ENCODE measurements around the gene ASIC2. TPM values are rescaled to one million over a fixed set of nuclear protein-coding genes. Genes with fewer than 3 reads are reported as not detected.
A peak's percentile ranks its signal among the peaks of the same experiment; 100 is the strongest.

ASIC2 gene
- total RNA-seq, 1 donor from 2014 or later: not detected

DNA sequence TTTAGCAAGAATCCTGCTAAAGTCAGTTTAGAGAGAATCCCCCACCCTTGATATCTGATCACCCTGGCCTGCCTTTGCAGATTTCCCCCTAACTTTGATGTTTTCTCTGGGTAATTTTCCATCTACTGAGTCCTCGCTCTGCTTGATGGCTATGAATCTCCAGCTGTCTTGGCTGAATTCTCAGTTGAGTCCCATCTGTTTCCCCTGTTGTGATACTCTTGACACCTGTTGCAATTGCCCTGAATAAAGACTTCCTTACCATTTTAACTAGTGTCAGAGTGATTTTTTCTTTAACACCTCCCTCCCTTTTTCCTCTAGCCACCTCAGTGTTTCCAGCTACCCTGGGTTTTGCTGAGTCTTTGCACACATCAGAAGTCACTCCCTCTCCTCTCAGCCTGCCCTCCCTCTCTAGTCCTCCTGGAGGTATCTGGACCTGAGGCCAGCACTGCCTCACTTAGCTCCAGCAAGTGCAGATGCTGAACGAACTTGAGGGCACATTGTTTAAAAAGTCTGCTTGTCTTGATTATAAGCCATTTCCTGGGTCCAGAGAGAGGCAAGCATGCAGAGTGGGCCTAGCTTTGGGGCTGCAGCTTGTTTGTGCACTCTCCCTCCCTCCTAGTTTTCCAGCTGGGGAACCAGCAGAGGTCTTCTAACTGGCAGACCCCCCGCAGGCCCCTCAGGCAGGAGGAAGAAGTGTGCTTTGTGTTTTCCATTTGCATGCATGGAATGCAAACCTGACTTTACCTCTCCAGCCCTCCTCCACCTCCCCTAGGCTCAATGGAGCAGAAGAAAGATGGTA, 268.2 kb downstream of the ASIC2 start:
- H3K27me3 ChIP-seq: no peaks in the 10 kb centered on the region
- intact Hi-C loops (cut with DNase I): loop anchor here (10.0 kb wide), 1 partner anchor 650 kb away; no protein-coding TSS in a partner anchor
- no peaks in the 10 kb centered on the region for H3K9me3 ChIP-seq
- H3K36me3 ChIP-seq: no peaks in the 10 kb centered on the region
- TF ChIP-seq, protein P1, sequence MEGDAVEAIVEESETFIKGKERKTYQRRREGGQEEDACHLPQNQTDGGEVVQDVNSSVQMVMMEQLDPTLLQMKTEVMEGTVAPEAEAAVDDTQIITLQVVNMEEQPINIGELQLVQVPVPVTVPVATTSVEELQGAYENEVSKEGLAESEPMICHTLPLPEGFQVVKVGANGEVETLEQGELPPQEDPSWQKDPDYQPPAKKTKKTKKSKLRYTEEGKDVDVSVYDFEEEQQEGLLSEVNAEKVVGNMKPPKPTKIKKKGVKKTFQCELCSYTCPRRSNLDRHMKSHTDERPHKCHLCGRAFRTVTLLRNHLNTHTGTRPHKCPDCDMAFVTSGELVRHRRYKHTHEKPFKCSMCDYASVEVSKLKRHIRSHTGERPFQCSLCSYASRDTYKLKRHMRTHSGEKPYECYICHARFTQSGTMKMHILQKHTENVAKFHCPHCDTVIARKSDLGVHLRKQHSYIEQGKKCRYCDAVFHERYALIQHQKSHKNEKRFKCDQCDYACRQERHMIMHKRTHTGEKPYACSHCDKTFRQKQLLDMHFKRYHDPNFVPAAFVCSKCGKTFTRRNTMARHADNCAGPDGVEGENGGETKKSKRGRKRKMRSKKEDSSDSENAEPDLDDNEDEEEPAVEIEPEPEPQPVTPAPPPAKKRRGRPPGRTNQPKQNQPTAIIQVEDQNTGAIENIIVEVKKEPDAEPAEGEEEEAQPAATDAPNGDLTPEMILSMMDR (IDR thresholded peaks at IDR 0.05): no peak
- no peak overlapping the region for H3K4me3 ChIP-seq
- DNase-seq (ENCODE audit: low spot score in 2 of 2): no peak
- H3K4me1 ChIP-seq: no peaks in the 10 kb centered on the region
- no peak overlapping the region for H3K27ac ChIP-seq

DNA sequence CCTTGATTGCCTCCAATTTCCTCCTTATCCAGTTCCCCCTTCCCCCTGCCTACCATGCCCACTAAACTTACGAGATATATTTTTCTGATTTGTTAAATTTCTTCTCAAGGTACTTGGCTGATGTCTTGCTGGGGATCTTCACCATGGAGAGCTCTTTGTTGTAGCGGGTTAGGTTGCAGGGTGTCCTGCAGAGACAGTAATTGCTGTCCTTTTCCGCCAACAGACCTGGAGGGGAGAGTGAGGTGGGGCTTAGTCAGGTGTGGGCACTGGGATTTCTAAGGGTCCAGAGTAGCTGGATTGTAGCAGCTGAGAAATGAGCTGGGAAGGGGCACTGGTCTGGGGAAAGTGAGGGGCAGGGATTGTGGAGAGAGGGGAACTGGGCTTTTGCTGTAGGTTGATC, 269.3 kb downstream of the ASIC2 start:
- H3K27ac ChIP-seq: no peak overlapping the region
- TF ChIP-seq, protein P1 (IDR thresholded peaks at IDR 0.05): no peak
- H3K4me1 ChIP-seq: no peaks in the 10 kb centered on the region
- DNase-seq (ENCODE audit: low spot score in 2 of 2): no peak
- H3K36me3 ChIP-seq: no peaks in the 10 kb centered on the region
- H3K27me3 ChIP-seq: no peaks in the 10 kb centered on the region
- no peaks in the 10 kb centered on the region for H3K9me3 ChIP-seq
- intact Hi-C loops (cut with DNase I): loop anchor here (10.0 kb wide), 1 partner anchor 651 kb away; no protein-coding TSS in a partner anchor
- H3K4me3 ChIP-seq: no peak overlapping the region

DNA sequence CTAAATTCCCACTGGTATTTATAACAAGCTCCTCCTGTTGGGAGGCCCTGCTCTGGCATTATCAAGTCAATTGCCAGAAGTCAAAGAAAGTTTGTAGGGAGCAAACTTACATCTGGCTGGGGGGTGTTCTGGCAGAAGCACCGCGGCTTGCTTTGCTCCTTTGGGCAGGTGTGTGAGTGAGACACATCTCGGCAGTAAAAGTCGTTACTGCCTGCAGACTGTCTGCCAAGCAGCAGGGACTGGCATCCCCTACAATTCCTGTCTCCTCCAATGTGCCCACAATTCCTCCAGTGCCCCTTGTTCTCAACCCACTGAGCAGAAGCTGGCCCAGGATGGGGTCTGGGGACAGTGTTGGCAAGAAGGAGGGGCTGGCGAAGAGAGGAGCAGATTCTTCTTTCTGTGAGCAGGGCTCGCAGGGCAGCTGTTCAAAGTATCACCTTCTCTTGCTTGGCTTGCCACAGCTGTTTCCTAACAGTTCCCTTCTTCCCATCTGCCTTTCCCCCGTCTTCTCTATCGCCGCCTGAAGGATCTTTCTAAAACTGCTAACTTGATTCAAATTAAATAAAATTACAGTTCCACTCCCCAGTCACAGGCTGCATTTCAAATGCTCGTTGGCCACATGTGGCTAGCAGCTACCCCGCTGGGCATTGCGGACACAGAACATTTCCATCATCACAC, 271.2 kb downstream of the ASIC2 start:
- TF ChIP-seq, protein P1 (IDR thresholded peaks at IDR 0.05): no peak
- no peaks in the 10 kb centered on the region for H3K9me3 ChIP-seq
- H3K27ac ChIP-seq: no peak overlapping the region
- H3K36me3 ChIP-seq: no peaks in the 10 kb centered on the region
- intact Hi-C loops (cut with DNase I): loop anchor here (10.0 kb wide), 1 partner anchor 653 kb away; no protein-coding TSS in a partner anchor
- no peak overlapping the region for H3K4me3 ChIP-seq
- H3K27me3 ChIP-seq: no peaks in the 10 kb centered on the region
- DNase-seq (ENCODE audit: low spot score in 2 of 2): no peak
- H3K4me1 ChIP-seq: no peaks in the 10 kb centered on the region

DNA sequence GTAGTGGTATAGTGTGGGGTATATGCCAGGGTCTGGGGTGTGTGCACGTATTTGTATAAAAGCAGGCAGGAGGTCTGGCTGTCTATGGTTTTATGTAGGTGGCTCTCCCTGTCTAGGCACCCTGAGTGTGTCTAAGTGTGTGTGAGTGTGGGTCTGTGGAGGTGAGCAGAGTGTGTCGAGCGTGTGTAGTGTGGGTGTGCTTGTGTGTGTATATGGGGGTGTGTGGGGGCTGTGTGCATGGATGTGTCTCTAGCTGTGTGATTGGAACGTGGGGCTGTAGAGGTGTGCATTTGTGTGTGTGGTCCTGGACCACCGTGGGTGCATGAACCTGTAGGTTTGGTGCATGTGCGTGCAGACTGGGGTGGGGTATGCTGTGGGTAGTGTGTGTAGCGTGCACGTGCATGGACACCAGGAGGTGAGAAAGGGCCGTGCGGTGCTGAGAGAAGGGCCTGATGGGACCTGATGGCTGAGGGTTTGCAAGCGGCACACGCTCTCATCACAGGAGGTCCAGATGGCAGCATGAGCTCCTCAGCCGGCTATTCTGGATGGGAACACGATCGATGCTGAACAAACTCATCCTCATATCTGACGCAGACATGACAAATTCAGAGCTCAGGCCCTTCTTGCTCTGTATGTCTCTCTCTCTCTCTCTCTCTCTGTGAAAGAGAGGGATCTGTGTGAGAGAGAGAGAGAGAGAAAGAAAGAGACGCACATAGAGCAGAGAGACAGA, 273.8 kb downstream of the ASIC2 start:
- no peaks in the 10 kb centered on the region for H3K36me3 ChIP-seq
- DNase-seq (ENCODE audit: low spot score in 2 of 2): peak in 1 of 2 donors; percentile 30
- intact Hi-C loops (cut with DNase I): no loop called here
- TF ChIP-seq, protein P1 (IDR thresholded peaks at IDR 0.05): no peak
- no peak overlapping the region for H3K4me3 ChIP-seq
- H3K27me3 ChIP-seq: no peaks in the 10 kb centered on the region
- no peaks in the 10 kb centered on the region for H3K4me1 ChIP-seq
- H3K27ac ChIP-seq: no peak overlapping the region
- H3K9me3 ChIP-seq: no peaks in the 10 kb centered on the region

DNA sequence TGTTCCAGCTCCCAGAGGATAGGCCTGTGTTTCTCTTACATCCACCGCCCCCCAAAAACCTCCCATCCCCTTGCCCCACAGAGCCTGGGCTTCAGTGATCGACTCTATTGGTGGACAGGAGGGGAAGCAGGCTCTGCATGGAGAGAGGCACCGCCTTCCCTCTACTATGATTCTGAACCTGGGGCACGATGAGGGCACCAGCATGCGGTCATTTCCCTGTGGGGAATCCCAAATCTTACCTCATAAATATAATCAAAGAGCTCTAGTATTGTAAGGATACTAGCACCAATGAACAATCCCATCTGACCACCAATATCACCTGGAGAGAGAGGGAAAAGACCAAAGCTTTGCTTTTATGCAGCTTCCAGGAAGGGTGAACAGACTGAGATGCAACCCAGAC, 275.7 kb downstream of the ASIC2 start:
- intact Hi-C loops (cut with DNase I): no loop called here
- no peaks in the 10 kb centered on the region for H3K36me3 ChIP-seq
- TF ChIP-seq, protein P1 (IDR thresholded peaks at IDR 0.05): no peak
- H3K27me3 ChIP-seq: no peaks in the 10 kb centered on the region
- DNase-seq (ENCODE audit: low spot score in 2 of 2): no peak
- H3K27ac ChIP-seq: no peak overlapping the region
- no peaks in the 10 kb centered on the region for H3K9me3 ChIP-seq
- no peaks in the 10 kb centered on the region for H3K4me1 ChIP-seq
- H3K4me3 ChIP-seq: no peak overlapping the region

Measured in ascending aorta (tissue), 2 donors.